ENCODE results near the gene KCTD5.

KCTD5 gene

GRCh38 chr16:2734844-2735515 lies 52.7 kb downstream of the KCTD5 start:
- no peak for DNase-seq

- DNase-seq, result no peak
Observed at GRCh38 chr16:2736476-2737237, 54.3 kb downstream of the KCTD5 start.

GRCh38 chr16:2737238-2737605 lies 54.9 kb downstream of the KCTD5 start:
- no peak for DNase-seq

- no peak for DNase-seq
Observed at GRCh38 chr16:2737895-2738418, 55.6 kb downstream of the KCTD5 start.

GRCh38 chr16:2738615-2739014 lies 56.3 kb downstream of the KCTD5 start:
- DNase-seq, result no peak

- no peak for DNase-seq
Observed at GRCh38 chr16:2739625-2740430, 57.5 kb downstream of the KCTD5 start.

GRCh38 chr16:2740476-2740875 lies 58.2 kb downstream of the KCTD5 start:
- DNase-seq, result no peak

- DNase-seq, result no peak
Observed at GRCh38 chr16:2741168-2741567, 58.8 kb downstream of the KCTD5 start.

GRCh38 chr16:2742323-2743006 lies 60.1 kb downstream of the KCTD5 start:
- DNase-seq, result no peak

GRCh38 chr16:2743007-2743810 lies 60.9 kb downstream of the KCTD5 start:
- DNase-seq, result no peak

- no peak for DNase-seq
Observed at GRCh38 chr16:2744711-2745110, 62.4 kb downstream of the KCTD5 start.

GRCh38 chr16:2745116-2745890 lies 63.0 kb downstream of the KCTD5 start:
- DNase-seq, result no peak

- no peak for DNase-seq
Observed at GRCh38 chr16:2745961-2746360, 63.6 kb downstream of the KCTD5 start.

GRCh38 chr16:2748757-2749455 lies 66.6 kb downstream of the KCTD5 start:
- DNase-seq, result no peak

- no peak for DNase-seq
Observed at GRCh38 chr16:2749476-2749875, 67.2 kb downstream of the KCTD5 start.

GRCh38 chr16:2749936-2750335 lies 67.6 kb downstream of the KCTD5 start:
- no peak for DNase-seq

- no peak for DNase-seq
Observed at GRCh38 chr16:2751577-2752034, 69.3 kb downstream of the KCTD5 start.

- DNase-seq, result peak; percentile 93
Observed at GRCh38 chr16:2752035-2752849, 69.9 kb downstream of the KCTD5 start, which contains the start of gene SRRM2. SRRM2 (plus strand) TSS chr16:2752638; CDS start chr16:2756365, 3,727 bp downstream.
